Gastrocnemius medialis (tissue), 4 donors: ENCODE data around the gene CD101. TPM values are rescaled to one million over a fixed set of nuclear protein-coding genes. Genes with fewer than 3 reads are reported as not detected.
"Not testable (repeated sequence)": the region's sequence is repeated elsewhere in the genome, so short reads cannot be mapped to it uniquely, and the experiment has no call there.

Experiments
- ATAC-seq, 2 donors: fragments of 150-250 bp; one replicate each; pipeline ENCODE4 v1.9.1; 2016
- DNase-seq, 2 donors: peaks; one replicate each; pipeline ENCODE4 v3.0.0-alpha.2; 2019
- H3K27ac ChIP-seq, 4 donors: fragments of 200-600 bp; sonication (generic); 1 replicate in 1 of 4; 2 replicates in 3 of 4; pipeline ENCODE4 v1.5.1; 2016 to 2018; ENCODE audit warnings: mild to moderate bottlenecking in 2 of 4, moderate library complexity in 1 of 4
- H3K27me3 ChIP-seq, 3 donors: fragments of 200-600 bp; sonication (generic) in 2 of 3; 1 replicate in 1 of 3; 2 replicates in 2 of 3; pipeline versions ENCODE4 v1.5.1 to v1.6.0; 2016 to 2019; ENCODE audit warnings: mild to moderate bottlenecking in 1 of 3, moderate library complexity in 1 of 3
- H3K36me3 ChIP-seq, 2 donors: fragments of 200-600 bp; sonication (generic) in 1 of 2; one replicate each; pipeline ENCODE4 v1.5.1; 2017 to 2018
- H3K4me1 ChIP-seq, 2 donors: fragments of 200-600 bp; sonication (generic) in 1 of 2; one replicate each; pipeline ENCODE4 v1.5.1; 2016 to 2017; ENCODE audit warnings: mild to moderate bottlenecking in 2 of 2
- H3K4me3 ChIP-seq, 4 donors: fragments of 200-600 bp; sonication (generic) in 3 of 4; 1 replicate in 1 of 4; 2 replicates in 3 of 4; pipeline ENCODE4 v1.5.1; 2016 to 2019; ENCODE audit warnings: mild to moderate bottlenecking in 2 of 4
- H3K9me3 ChIP-seq, 3 donors: fragments of 200-600 bp; sonication (generic) in 2 of 3; 1 replicate in 1 of 3; 2 replicates in 2 of 3; pipeline ENCODE4 v1.5.1; 2016 to 2019
- CTCF ChIP-seq, 5 experiments: fragments of 450-650 bp in 3 of 5; fragments of 200-600 bp in 2 of 5; sonication (generic) in 2 of 5; IDR thresholded peaks in 4 of 5; conservative IDR thresholded peaks in 1 of 5; 1 replicate in 4 of 5; 2 replicates in 1 of 5; pipeline ENCODE4 v1.5.1; 2016 to 2019; ENCODE audit warnings: antibody characterized with exemption in 5 of 5, mild to moderate bottlenecking in 3 of 5, moderate library complexity in 3 of 5
- POLR2A ChIP-seq, 2 donors: fragments of 450-650 bp; IDR thresholded peaks; one replicate each; pipeline ENCODE4 v1.6.1; 2017; ENCODE audit warnings: antibody characterized with exemption in 2 of 2, mild to moderate bottlenecking in 2 of 2, moderate library complexity in 2 of 2
- in situ Hi-C, 4 donors: fragments of 200-750 bp; cut with MboI; loops; one replicate each; pipeline versions ENCODE4 v1.15.0 to v1.8.0; 2017; ENCODE audit warnings: low sequenced_read_pairs in 4 of 4
- intact Hi-C: fragments of 100-400 bp; cut with DNase I; formaldehyde crosslinking; loops from one replicate; pipeline ENCODE4 v1.15.1; 2023; ENCODE audit warnings: low total_unique reads
- total RNA-seq, 4 donors: library from RNA; depleted of rRNA; stranded (reverse); fragments of >200 nt; gene quantifications; one replicate each; pipeline versions ENCODE4 v1.1.0 to v1.2.3, GENCODE V29; 2016

CD101 gene
- total RNA-seq, 4 donors from 2014 or later: 0.10 TPM; not detected in 3

DNA sequence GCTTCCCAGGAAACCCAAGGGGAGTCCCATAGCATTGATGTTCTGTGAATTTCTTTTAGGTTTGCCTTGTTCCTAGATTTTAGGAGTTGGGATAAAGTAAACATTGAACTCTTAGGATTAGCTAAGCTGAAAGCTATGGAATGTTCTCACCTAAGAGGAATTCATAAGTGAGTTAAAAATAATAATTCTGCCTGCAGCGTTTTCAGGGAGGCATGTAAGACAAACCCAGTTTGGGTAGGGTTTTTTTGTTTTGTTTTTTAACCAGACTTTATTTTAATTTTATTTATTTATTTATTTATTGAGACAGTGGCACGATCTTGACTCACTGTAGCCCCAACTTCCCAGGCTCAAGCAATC, 28.9 kb upstream of the CD101 start:
- intact Hi-C loops (loop anchor here (1.0 kb wide), 1 partner anchor 43 kb away; no protein-coding TSS in a partner anchor), in situ Hi-C loops (no loop called here)
- Histone ChIP-seq H3K27ac (no peak overlapping the region), H3K4me3 (no peak overlapping the region), H3K36me3 (no peaks in the 10 kb centered on the region), H3K9me3 (no peaks in the 10 kb centered on the region), H3K27me3 (no peaks in the 10 kb centered on the region), H3K4me1 (no peaks in the 10 kb centered on the region)
- ATAC-seq (no peak), DNase-seq (no peak)
- TF ChIP-seq POLR2A (IDR thresholded peaks at IDR 0.05) (no peak), CTCF (IDR thresholded peaks at IDR 0.05 in 4 of 5, conservative IDR thresholded peaks at IDR 0.05 in 1 of 5) (no peak)

- H3K27me3 ChIP-seq, H3K36me3 ChIP-seq, H3K4me1 ChIP-seq, H3K9me3 ChIP-seq, H3K4me3 ChIP-seq, ATAC-seq, DNase-seq, intact Hi-C loops, in situ Hi-C loops, H3K27ac ChIP-seq: not testable (repeated sequence)
These were observed 21.3 kb upstream of the CD101 start for GRCh38 chr1:116980309-116980708.

GRCh38 chr1:116981521-116982037, 20.0 kb upstream of the CD101 start:
- intact Hi-C loops: no loop called here
- ATAC-seq (no peak), DNase-seq (no peak)
- no peaks in the 10 kb centered on the region for H3K36me3 ChIP-seq
- no peak for TF ChIP-seq CTCF (IDR thresholded peaks at IDR 0.05 in 4 of 5, conservative IDR thresholded peaks at IDR 0.05 in 1 of 5)
- no peak for TF ChIP-seq POLR2A (IDR thresholded peaks at IDR 0.05)
- no peak overlapping the region for H3K27ac ChIP-seq
- H3K27me3 ChIP-seq: no peaks in the 10 kb centered on the region
- H3K4me3 ChIP-seq: no peak overlapping the region
- in situ Hi-C loops: no loop called here
- H3K9me3 ChIP-seq: no peaks in the 10 kb centered on the region
- H3K4me1 ChIP-seq: no peaks in the 10 kb centered on the region

- DNase-seq: no peak
- Histone ChIP-seq H3K27ac (no peak overlapping the region), H3K9me3 (no peaks in the 10 kb centered on the region), H3K36me3 (no peaks in the 10 kb centered on the region), H3K4me3 (no peak overlapping the region), H3K4me1 (no peaks in the 10 kb centered on the region), H3K27me3 (no peaks in the 10 kb centered on the region)
- no peak for ATAC-seq
- in situ Hi-C loops (no loop called here), intact Hi-C loops (no loop called here)
- TF ChIP-seq CTCF (IDR thresholded peaks at IDR 0.05 in 4 of 5, conservative IDR thresholded peaks at IDR 0.05 in 1 of 5) (no peak), POLR2A (IDR thresholded peaks at IDR 0.05) (no peak)
These were observed 19.1 kb upstream of the CD101 start for GRCh38 chr1:116982319-116983004.

DNA sequence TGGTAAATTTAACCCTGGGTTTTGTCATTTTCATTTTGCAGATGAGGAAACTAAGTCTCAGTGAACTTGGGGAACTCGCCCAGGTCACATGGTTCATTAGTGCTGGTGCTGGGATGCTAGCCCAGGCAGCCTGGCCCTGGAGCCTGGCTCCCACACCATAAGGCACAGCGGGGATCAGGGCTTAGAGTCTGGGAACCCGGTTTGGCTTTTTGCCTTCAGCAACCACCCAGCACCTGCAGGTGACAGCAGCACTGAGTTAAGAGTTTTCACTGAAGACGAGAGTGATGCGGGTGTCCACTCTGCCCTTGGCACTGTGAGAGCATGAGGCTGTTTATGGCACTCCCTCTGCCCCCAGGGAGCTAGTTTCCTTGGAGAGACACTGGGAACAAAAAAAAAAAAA, 18.4 kb upstream of the CD101 start:
- no peak for DNase-seq
- in situ Hi-C loops (no loop called here), intact Hi-C loops (no loop called here)
- ATAC-seq: no peak
- no peaks in the 10 kb centered on the region for H3K4me1 ChIP-seq
- no peak for TF ChIP-seq CTCF (IDR thresholded peaks at IDR 0.05 in 4 of 5, conservative IDR thresholded peaks at IDR 0.05 in 1 of 5)
- no peak for TF ChIP-seq POLR2A (IDR thresholded peaks at IDR 0.05)
- H3K4me3 ChIP-seq: no peak overlapping the region
- no peaks in the 10 kb centered on the region for H3K27me3 ChIP-seq
- no peaks in the 10 kb centered on the region for H3K9me3 ChIP-seq
- no peaks in the 10 kb centered on the region for H3K36me3 ChIP-seq
- no peak overlapping the region for H3K27ac ChIP-seq
